ENCODE measurements around the gene BGN. TPM values are rescaled to one million over a fixed set of nuclear protein-coding genes. Genes with fewer than 3 reads are reported as not detected.

The BGN gene
- total RNA-seq, 1 experiment from 2014 or later, result 94.7 TPM

GRCh38 chrX:153457136-153457825, 37.5 kb upstream of the BGN start:
- no peak overlapping the region for H3K4me3 ChIP-seq
- H3K36me3 ChIP-seq, result peaks cover 8% of the 10 kb centered on the region
- H3K9me3 ChIP-seq, result no peaks in the 10 kb centered on the region
- no peak for DNase-seq
- H3K27me3 ChIP-seq, result no peaks in the 10 kb centered on the region

GRCh38 chrX:153457827-153458466, 36.8 kb upstream of the BGN start:
- no peaks in the 10 kb centered on the region for H3K9me3 ChIP-seq
- no peak for DNase-seq
- H3K27me3 ChIP-seq, result no peaks in the 10 kb centered on the region
- H3K36me3 ChIP-seq, result peaks cover 8% of the 10 kb centered on the region
- no peak overlapping the region for H3K4me3 ChIP-seq

- H3K9me3 ChIP-seq, result no peaks in the 10 kb centered on the region
- no peak overlapping the region for H3K4me3 ChIP-seq
- no peak for DNase-seq
- H3K36me3 ChIP-seq, result peaks cover 8% of the 10 kb centered on the region
- no peaks in the 10 kb centered on the region for H3K27me3 ChIP-seq
Observed at GRCh38 chrX:153458476-153458875, 36.3 kb upstream of the BGN start.

GRCh38 chrX:153459986-153460385, 34.8 kb upstream of the BGN start:
- Histone ChIP-seq H3K36me3 (peaks cover 12% of the 10 kb centered on the region), H3K4me3 (no peak overlapping the region), H3K9me3 (no peaks in the 10 kb centered on the region), H3K27me3 (no peaks in the 10 kb centered on the region)
- DNase-seq, result peak; percentile 36

GRCh38 chrX:153460826-153461225, 34.0 kb upstream of the BGN start:
- Histone ChIP-seq H3K9me3 (no peaks in the 10 kb centered on the region), H3K36me3 (peaks cover 12% of the 10 kb centered on the region), H3K4me3 (no peak overlapping the region), H3K27me3 (no peaks in the 10 kb centered on the region)
- DNase-seq, result peak; percentile 31

GRCh38 chrX:153462291-153462690, 32.5 kb upstream of the BGN start:
- Histone ChIP-seq H3K36me3 (peaks cover 12% of the 10 kb centered on the region), H3K27me3 (no peaks in the 10 kb centered on the region), H3K4me3 (no peak overlapping the region), H3K9me3 (no peaks in the 10 kb centered on the region)
- no peak for DNase-seq

GRCh38 chrX:153463031-153463430, 31.7 kb upstream of the BGN start:
- peak; percentile 73 for DNase-seq
- Histone ChIP-seq H3K9me3 (no peaks in the 10 kb centered on the region), H3K4me3 (no peak overlapping the region), H3K36me3 (peaks cover 12% of the 10 kb centered on the region), H3K27me3 (no peaks in the 10 kb centered on the region)

GRCh38 chrX:153463556-153463955, 31.2 kb upstream of the BGN start:
- Histone ChIP-seq H3K36me3 (peaks cover 12% of the 10 kb centered on the region), H3K9me3 (no peaks in the 10 kb centered on the region), H3K27me3 (no peaks in the 10 kb centered on the region), H3K4me3 (no peak overlapping the region)
- DNase-seq, result no peak

- H3K4me3 ChIP-seq, result no peak overlapping the region
- DNase-seq, result no peak
- no peaks in the 10 kb centered on the region for H3K9me3 ChIP-seq
- no peaks in the 10 kb centered on the region for H3K27me3 ChIP-seq
- peaks cover 12% of the 10 kb centered on the region for H3K36me3 ChIP-seq
Observed at GRCh38 chrX:153464116-153464515, 30.7 kb upstream of the BGN start.

- peaks cover 7% of the 10 kb centered on the region for H3K36me3 ChIP-seq
- no peak overlapping the region for H3K4me3 ChIP-seq
- DNase-seq, result no peak
- H3K9me3 ChIP-seq, result no peaks in the 10 kb centered on the region
- no peaks in the 10 kb centered on the region for H3K27me3 ChIP-seq
Observed at GRCh38 chrX:153465691-153466380, 28.9 kb upstream of the BGN start.

GRCh38 chrX:153468008-153468580, 26.7 kb upstream of the BGN start:
- Histone ChIP-seq H3K9me3 (no peaks in the 10 kb centered on the region), H3K4me3 (no peak overlapping the region), H3K36me3 (peaks cover 4% of the 10 kb centered on the region), H3K27me3 (no peaks in the 10 kb centered on the region)
- DNase-seq, result no peak

- peak; percentile 27 for DNase-seq
- Histone ChIP-seq H3K27me3 (no peaks in the 10 kb centered on the region), H3K36me3 (peaks cover under 1% of the 10 kb centered on the region), H3K4me3 (peak overlapping the region; percentile 76), H3K9me3 (no peaks in the 10 kb centered on the region)
Observed at GRCh38 chrX:153469811-153470410, 24.9 kb upstream of the BGN start.

- H3K4me3 ChIP-seq, result peak within 1 kb of the TSS; percentile 76
- H3K36me3 ChIP-seq, result no peaks in the 10 kb centered on the region
- peak; percentile 84 for DNase-seq
- no peaks in the 10 kb centered on the region for H3K9me3 ChIP-seq
- no peaks in the 10 kb centered on the region for H3K27me3 ChIP-seq
Observed at GRCh38 chrX:153470411-153471363, 24.1 kb upstream of the BGN start, which contains the start of gene HAUS7. TSS of gene HAUS7 (minus strand) at chrX:153470576. CDS start at chrX:153470557, 19 bp downstream.

- no peaks in the 10 kb centered on the region for H3K9me3 ChIP-seq
- H3K4me3 ChIP-seq, result no peak overlapping the region
- H3K36me3 ChIP-seq, result no peaks in the 10 kb centered on the region
- no peaks in the 10 kb centered on the region for H3K27me3 ChIP-seq
- no peak for DNase-seq
Observed at GRCh38 chrX:153471663-153472280, 23.0 kb upstream of the BGN start.

GRCh38 chrX:153473126-153473525, 21.7 kb upstream of the BGN start:
- no peaks in the 10 kb centered on the region for H3K9me3 ChIP-seq
- no peaks in the 10 kb centered on the region for H3K36me3 ChIP-seq
- H3K27me3 ChIP-seq, result no peaks in the 10 kb centered on the region
- DNase-seq, result no peak
- no peak overlapping the region for H3K4me3 ChIP-seq
